Stimulated activated CD8-positive, alpha-beta memory T cell treated with anti-CD3 and anti-CD28 coated beads, Interleukin-7, amount 100 ng/mL, for 4 hours (primary cell): ENCODE data around the gene HEATR9.

Experiments
- DNase-seq, 2 donors: peaks; one replicate each; pipeline ENCODE4 v3.0.0-alpha.2; 2020; ENCODE audit warnings: low read depth in 2 of 2

The HEATR9 gene

DNA sequence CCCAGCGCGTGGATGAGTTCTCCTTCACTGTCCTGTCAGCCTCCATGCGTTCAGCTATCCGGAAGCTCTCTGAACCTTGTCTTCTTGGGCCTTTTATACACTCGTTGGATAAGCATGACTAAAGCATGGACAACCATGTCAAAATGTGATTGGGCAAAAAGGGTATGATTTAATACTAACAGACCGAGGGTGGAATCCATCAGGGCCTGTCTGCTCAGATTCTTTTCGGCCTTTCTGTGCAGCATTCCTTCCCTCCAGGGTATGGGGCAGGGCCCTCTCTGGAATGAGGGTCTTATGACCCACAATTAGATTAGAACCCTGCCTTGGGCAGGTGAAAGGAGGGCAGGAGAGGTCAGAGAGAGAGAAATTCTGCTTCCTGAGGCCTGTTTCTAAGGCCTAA, 25.5 kb upstream of the HEATR9 start:
- no peak for DNase-seq

DNA sequence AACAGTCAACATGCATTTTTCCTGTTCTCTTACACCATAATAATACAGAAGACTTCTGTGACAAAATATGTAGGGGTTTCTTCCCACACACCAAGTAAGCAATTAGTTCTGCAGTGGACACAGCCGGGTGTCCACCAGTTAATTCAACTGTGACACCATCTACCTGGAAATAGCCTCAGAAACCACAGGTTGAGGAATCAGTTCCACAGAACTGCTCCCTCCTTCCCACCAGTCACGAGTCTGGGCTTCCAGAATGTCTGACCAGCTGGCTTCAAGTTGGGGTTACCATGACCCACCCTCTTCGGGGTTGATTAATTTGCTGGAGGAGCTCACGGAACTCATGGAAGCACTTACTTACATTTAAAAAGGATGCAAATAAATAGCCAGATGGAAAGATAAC, 25.1 kb upstream of the HEATR9 start:
- DNase-seq = no peak

- DNase-seq = peak in 1 of 2 donors; percentile 70
Measured at GRCh38 chr17:35892091-35893035, 23.7 kb upstream of the HEATR9 start.

GRCh38 chr17:35891269-35891668, 22.6 kb upstream of the HEATR9 start:
- DNase-seq = no peak

- DNase-seq = peak in 1 of 2 donors; percentile 54
Measured at GRCh38 chr17:35890774-35891155, 22.1 kb upstream of the HEATR9 start.

- no peak for DNase-seq
Measured at GRCh38 chr17:35889818-35890773, 21.4 kb upstream of the HEATR9 start.

- no peak for DNase-seq
Measured at GRCh38 chr17:35889241-35889640, 20.6 kb upstream of the HEATR9 start.

DNA sequence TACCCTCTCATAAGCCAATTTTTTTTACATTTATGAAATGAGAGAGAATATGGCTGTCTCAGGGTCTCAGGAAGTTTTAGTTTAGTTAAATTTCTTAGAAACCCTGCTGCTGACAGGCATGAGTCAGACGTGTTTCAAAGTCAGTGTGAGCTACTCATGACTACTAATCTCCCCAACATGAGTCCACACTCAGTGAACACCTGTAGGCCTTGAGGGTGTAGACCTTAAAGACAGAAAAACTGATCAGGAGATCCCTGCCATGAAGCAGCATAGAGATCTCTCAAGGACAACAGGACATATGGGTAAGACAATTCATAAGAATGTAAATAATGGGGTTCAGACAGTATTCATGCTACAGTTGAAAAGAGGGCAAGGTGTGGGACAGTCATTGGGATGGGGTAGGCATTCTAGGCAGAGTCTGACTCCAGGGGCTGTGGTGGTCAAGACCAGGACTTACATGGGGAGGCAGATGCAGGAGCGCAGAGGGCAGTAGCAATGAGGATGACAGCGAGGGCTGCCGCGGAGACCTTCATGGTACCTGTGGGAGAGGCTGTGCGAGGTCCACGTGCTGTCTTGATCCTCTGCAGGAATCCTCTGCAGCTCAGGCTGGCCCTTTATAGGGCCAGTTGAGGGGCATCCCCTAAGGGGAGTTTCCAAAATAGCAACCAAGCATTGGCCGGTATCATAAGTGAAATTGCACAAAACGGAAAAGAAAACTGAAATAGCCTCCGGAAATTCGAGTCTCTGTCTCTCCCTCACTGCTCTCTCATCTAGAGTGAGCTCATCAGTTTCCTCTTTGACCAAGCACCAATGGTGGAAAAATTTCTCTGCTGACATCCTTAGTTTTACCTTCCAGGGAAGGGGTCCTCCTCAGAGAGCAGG, 11.3 kb upstream of the HEATR9 start, which contains the start of gene CCL5:
TSS of gene CCL5 (minus strand) at position 588 of the 882 bp plus-strand sequence.
- peak; percentile 48 to 57 for DNase-seq

DNA sequence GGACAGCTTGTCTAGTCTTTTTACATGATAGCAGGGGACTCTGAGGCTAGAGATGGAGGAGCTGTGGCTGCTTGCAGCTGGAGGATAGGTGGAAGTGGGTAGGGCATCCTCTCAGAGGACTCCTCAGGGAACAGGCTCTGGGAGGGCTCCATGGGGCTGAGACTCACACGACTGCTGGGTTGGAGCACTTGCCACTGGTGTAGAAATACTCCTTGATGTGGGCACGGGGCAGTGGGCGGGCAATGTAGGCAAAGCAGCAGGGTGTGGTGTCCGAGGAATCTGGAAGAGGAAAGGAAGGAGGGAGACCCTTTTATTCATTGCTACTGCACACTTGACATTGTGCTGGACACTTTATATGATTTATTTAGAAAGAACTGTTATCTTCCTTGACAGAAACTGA, 9.7 kb upstream of the HEATR9 start:
- no peak for DNase-seq

- no peak for DNase-seq
Measured at GRCh38 chr17:35877345-35878029, 8.8 kb upstream of the HEATR9 start.

- DNase-seq = no peak
Measured at GRCh38 chr17:35876534-35876933, 7.8 kb upstream of the HEATR9 start.

DNA sequence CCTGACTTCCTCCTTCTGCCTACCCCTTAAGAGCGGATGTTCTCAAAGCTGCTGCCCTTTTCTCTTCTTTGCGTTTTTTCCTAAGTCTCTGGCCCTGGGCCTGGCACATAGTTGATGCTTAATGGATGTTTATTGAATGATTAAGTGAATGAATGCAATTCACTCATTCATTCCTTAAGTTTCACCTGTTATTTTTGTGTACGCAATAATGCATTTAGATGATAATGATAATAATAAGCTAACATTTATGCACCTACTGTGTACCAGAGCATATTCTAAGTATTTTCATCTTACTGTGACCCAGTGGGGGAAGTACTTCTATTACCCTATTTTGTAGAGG, 7.1 kb upstream of the HEATR9 start:
- DNase-seq = no peak

DNA sequence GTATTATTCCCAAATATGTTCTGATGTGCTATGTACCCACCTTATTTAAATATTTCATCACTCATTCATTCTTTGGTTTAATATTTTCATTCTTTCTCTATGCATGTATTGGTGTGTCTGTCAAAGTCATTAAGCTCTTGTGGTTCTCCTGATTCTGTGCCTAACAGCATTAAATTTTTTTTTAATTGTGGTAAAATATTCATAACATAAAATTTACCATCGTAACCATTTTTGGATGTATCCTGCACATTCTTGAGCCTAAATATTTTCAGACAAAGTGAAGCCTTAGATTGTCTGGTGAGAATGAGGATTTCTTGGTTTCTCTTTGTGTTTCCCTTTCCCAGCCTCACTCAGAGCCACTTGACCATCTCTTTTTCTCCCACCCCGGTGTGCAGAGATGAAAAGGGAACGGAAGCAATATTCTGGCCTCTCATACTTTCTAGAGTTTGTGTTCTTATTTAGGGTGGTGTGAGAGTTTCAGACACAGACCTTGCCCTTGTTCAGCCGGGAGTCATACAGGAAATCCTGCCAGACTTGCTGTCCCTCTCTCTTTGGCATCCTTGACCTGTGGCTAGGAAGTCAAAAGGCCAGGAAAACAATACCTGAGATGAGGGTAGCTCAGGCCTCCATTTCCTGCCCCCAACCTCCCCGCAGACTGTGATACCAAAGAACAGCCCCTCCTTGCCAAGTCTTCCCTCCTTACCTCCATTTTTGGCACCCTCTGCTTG, 6.5 kb upstream of the HEATR9 start:
- DNase-seq = no peak

GRCh38 chr17:35872196-35872980, 3.7 kb upstream of the HEATR9 start:
- DNase-seq = no peak

DNA sequence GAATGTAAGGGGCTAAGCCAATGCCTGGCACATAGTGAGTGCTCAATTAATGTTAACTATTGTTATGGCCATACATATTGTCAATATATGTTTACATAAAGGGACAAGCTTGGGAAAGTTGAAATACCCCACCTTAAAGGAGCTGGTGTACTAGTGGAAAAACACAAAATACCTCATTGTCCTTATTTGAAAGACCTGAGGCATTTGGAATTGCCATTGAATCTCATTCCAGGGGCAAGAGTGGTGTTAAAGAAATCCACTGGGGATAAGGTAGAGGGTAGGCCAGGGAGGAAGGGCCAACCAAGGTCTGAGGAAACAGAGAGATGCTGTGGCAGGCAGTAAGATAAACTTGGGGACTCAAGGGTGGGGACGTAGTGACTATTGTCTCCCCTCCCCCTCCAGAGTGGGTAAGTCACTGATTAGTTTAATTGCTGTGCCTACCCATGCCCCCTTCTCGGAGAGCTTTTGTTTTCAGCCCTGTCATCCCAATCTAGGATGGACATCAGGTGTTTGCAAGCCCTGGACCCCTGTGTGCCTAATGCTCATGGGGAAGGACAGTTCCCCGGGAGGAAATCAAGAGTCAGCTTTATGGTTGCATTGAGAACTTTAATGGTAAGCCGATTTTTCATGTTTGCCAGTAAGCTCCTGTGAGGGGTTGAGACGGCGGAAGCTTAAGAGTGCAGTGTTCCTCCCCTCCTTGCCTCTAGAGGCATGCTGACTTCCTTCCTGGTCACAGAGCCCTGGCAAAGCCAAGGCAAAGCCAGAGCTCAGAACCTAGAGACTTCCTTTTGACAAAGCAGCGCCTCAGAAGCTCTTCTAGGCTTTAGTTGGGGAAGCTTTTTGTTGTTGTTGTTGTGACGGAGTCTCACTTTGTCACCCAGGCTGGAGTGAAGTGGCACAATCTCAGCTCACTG, 2.5 kb upstream of the HEATR9 start:
- no peak for DNase-seq

- no peak for DNase-seq
Measured at GRCh38 chr17:35867574-35867973, 1.1 kb downstream of the HEATR9 start.

GRCh38 chr17:35866341-35866950, 2.2 kb downstream of the HEATR9 start:
- DNase-seq = no peak
